Smooth muscle cell (in vitro differentiated cells): ENCODE measurements around the gene PEX14. TPM values are rescaled to one million over a fixed set of nuclear protein-coding genes. Genes with fewer than 3 reads are reported as not detected.

ENCODE experiments used
- DNase-seq: peaks from one replicate; lab custom pipeline; 2025; ENCODE audit not compliant: unreplicated experiment; lab: John Stamatoyannopoulos, UW
- H2AFZ ChIP-seq: fragments of 200-600 bp; sonication (generic); 2 replicates; pipeline ENCODE4 v1.6.0; 2016; ENCODE audit warnings: antibody characterized with exemption, low read depth, mild to moderate bottlenecking
- H3F3A ChIP-seq: fragments of 200-600 bp; sonication (generic); 2 replicates; pipeline ENCODE4 v1.6.0; 2017; ENCODE audit warnings: antibody characterized with exemption, low read depth
- H3K27ac ChIP-seq: fragments of 200-600 bp; sonication (generic); 2 replicates; pipeline ENCODE4 v1.5.1; 2016; ENCODE audit warnings: low read depth, mild to moderate bottlenecking
- H3K27me3 ChIP-seq: fragments of 200-600 bp; sonication (generic); 2 replicates; pipeline ENCODE4 v1.6.1; 2016; ENCODE audit warnings: low read depth, mild to moderate bottlenecking
- H3K36me3 ChIP-seq: fragments of 200-600 bp; sonication (generic); 2 replicates; pipeline ENCODE4 v1.5.1; 2016; ENCODE audit warnings: low read depth
- H3K4me1 ChIP-seq: fragments of 200-600 bp; sonication (generic); 2 replicates; pipeline ENCODE4 v1.5.1; 2016; ENCODE audit warnings: low read depth
- H3K4me2 ChIP-seq: fragments of 200-600 bp; sonication (generic); 2 replicates; pipeline ENCODE4 v1.6.0; 2016; ENCODE audit warnings: mild to moderate bottlenecking
- H3K4me3 ChIP-seq: fragments of 200-600 bp; sonication (generic); 2 replicates; pipeline ENCODE4 v1.5.1; 2016; ENCODE audit warnings: mild to moderate bottlenecking
- H3K79me2 ChIP-seq: fragments of 200-600 bp; sonication (generic); 2 replicates; pipeline ENCODE4 v1.6.0; 2016; ENCODE audit warnings: low read depth, mild to moderate bottlenecking
- H3K9ac ChIP-seq: fragments of 200-600 bp; sonication (generic); 2 replicates; pipeline ENCODE4 v1.6.0; 2016; ENCODE audit warnings: low read depth
- H3K9me3 ChIP-seq: fragments of 200-600 bp; sonication (generic); replicated peaks from 2 replicates; pipeline ENCODE4 v1.5.1; 2016; ENCODE audit warnings: low read depth
- H4K20me1 ChIP-seq: fragments of 200-600 bp; sonication (generic); 2 replicates; pipeline ENCODE4 v1.6.0; 2016; ENCODE audit warnings: low read depth
- WGBS: methylation state at CpG from one replicate; pipeline ENCODE4 v1.1.7; 2016; ENCODE audit warnings: low lambda C conversion rate; 5-methylcytosine and 5-hydroxymethylcytosine counted together
- polyA plus RNA-seq: library from polyadenylated mRNA; unstranded; fragments of >200 nt; fragmentation: Nextera tagmentation; extraction: Ambion mirVana; gene quantifications from 2 replicates; pipeline ENCODE4 v1.2.1, GENCODE V29; 2016
- total RNA-seq: library from RNA; depleted of rRNA; stranded (reverse); fragments of >200 nt; gene quantifications from 2 replicates; pipeline ENCODE4 v1.2.3, GENCODE V29; 2014
- TF ChIP-seq, protein P1 (sequence below): fragments of 200-600 bp; sonication (generic); IDR thresholded peaks from 2 replicates; pipeline ENCODE4 v1.5.1; 2017; ENCODE audit warnings: borderline replicate concordance, mild to moderate bottlenecking, antibody characterized with exemption; ENCODE audit not compliant: insufficient read depth, poor library complexity, severe bottlenecking

PEX14 gene
- total and polyA plus RNA-seq, 2 experiments from 2014 or later, result 14.2 to 15.2 TPM

DNA sequence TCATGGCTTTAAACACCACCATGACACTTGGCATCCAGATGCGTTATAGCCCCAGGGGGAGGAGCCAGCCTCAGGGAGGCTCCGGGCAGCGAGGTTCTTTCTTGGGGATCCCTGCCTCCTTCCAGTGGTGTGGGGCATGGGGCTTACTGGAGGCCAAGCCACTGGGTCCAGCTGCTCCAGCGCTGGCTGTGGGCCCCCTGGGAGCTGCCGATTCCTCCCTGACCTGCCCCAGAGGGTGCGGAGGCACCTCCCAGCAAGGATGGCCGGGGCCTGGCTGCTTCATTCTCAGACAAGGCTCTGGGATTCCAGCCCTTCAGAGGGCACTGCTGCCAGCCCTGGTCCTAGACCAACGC, 159.3 kb downstream of the PEX14 start:
- 90% methylated on average over 8 of the region's 8 CpGs for WGBS
- H3K9ac ChIP-seq, result no peak overlapping the region

DNA sequence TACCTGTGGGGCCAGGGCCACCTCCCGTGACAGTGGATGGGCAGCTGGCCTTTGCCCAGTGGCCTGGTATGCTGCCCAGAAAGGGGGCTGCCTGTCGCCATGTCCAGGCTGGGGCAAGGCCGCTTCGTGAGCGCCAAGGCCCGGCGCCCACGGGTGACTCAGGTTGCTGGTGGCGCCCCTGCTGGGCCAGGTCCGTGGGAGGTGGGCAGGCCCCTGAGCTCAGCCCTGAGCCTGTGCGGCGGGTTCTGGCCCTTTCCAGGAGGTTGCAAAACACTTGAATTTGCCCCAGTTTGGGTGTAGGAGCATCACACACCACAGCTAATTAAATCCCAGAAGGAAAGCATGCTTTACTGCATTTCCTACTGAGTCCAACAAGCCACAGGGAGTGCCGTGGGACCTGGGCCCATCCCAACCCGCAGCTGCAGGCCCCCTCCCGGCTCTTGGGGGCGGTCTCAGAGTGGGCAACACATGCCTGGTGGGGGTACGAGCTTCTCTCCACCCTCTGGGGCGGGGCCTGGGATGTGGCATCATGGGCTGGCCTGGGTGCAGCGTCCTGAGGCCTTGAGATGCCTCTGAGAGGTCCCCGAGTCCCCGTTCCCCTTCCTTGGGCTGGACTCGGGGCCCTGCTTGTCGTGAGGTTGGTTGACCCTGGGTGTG, 159.8 kb downstream of the PEX14 start:
- no peaks in the 10 kb centered on the region for H3F3A ChIP-seq
- 87% methylated on average over 23 of the region's 23 CpGs for WGBS
- H3K27me3 ChIP-seq, result peaks cover 17% of the 10 kb centered on the region
- no peaks in the 10 kb centered on the region for H3K9me3 ChIP-seq
- H3K4me3 ChIP-seq, result no peak overlapping the region
- no peak overlapping the region for H3K4me2 ChIP-seq
- DNase-seq, result no peak
- H4K20me1 ChIP-seq, result no peaks in the 10 kb centered on the region
- H3K9ac ChIP-seq, result no peak overlapping the region
- peaks cover 18% of the 10 kb centered on the region for H3K4me1 ChIP-seq
- TF ChIP-seq, protein P1, sequence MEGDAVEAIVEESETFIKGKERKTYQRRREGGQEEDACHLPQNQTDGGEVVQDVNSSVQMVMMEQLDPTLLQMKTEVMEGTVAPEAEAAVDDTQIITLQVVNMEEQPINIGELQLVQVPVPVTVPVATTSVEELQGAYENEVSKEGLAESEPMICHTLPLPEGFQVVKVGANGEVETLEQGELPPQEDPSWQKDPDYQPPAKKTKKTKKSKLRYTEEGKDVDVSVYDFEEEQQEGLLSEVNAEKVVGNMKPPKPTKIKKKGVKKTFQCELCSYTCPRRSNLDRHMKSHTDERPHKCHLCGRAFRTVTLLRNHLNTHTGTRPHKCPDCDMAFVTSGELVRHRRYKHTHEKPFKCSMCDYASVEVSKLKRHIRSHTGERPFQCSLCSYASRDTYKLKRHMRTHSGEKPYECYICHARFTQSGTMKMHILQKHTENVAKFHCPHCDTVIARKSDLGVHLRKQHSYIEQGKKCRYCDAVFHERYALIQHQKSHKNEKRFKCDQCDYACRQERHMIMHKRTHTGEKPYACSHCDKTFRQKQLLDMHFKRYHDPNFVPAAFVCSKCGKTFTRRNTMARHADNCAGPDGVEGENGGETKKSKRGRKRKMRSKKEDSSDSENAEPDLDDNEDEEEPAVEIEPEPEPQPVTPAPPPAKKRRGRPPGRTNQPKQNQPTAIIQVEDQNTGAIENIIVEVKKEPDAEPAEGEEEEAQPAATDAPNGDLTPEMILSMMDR, result no peak
- no peaks in the 10 kb centered on the region for H3K36me3 ChIP-seq
- H2AFZ ChIP-seq, result no peak overlapping the region
- no peaks in the 10 kb centered on the region for H3K79me2 ChIP-seq
- H3K27ac ChIP-seq, result no peak overlapping the region

More for the DNA sequence above, 159.3 kb downstream of the PEX14 start:
- no peaks in the 10 kb centered on the region for H3F3A ChIP-seq
- TF ChIP-seq, protein P1, result no peak
- no peak overlapping the region for H3K27ac ChIP-seq
- no peak overlapping the region for H3K4me2 ChIP-seq
- peaks cover 13% of the 10 kb centered on the region for H3K27me3 ChIP-seq
- H3K4me1 ChIP-seq, result peaks cover 18% of the 10 kb centered on the region
- H3K79me2 ChIP-seq, result no peaks in the 10 kb centered on the region
- H3K9me3 ChIP-seq, result no peaks in the 10 kb centered on the region
- H3K4me3 ChIP-seq, result no peak overlapping the region
- no peaks in the 10 kb centered on the region for H3K36me3 ChIP-seq
- no peak overlapping the region for H2AFZ ChIP-seq
- H4K20me1 ChIP-seq, result no peaks in the 10 kb centered on the region
- no peak for DNase-seq

DNA sequence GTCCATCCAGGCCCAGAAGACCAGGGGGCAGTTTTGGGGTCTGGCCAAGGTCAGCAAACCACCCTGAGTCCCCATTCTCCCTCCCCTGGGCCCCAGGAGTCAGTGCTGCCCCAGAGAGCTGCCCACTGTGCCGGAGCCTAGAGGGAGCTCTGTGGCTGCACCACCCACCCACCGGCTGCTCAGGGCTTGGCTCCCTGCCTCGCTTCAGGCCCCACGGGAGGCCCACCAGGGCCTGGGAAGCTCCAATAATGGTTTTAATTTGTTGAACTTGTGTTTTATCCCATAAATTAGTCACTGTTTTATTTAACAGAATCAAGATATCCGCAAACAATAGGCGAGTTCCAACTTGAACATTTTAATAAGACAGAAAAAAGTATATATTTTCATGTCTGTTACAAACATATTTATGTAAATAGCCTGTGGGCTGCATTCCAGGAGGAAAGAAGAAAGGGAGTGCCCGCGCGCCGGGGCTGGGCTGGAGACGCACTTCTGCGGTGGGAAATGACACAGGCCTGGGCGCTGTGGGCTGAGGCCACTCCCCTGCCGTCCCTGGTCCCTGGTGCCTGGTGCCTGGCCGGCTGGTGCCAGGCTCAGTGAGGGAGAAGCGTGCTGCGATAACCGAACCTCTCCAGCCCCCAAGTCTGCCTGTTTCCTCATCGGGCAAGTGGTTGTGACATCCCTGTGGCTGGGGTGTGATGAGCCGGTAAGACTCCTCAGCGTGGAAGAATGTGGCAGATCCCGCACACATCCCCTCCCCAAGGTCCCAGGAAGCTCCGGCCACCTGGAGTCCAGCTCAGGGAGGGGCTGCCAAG, 160.5 kb downstream of the PEX14 start:
- no peaks in the 10 kb centered on the region for H4K20me1 ChIP-seq
- H3K4me3 ChIP-seq, result no peak overlapping the region
- H3F3A ChIP-seq, result no peaks in the 10 kb centered on the region
- WGBS, result 81% methylated on average over 20 of the region's 23 CpGs
- no peak overlapping the region for H3K27ac ChIP-seq
- peaks cover 18% of the 10 kb centered on the region for H3K27me3 ChIP-seq
- no peak overlapping the region for H3K9ac ChIP-seq
- no peaks in the 10 kb centered on the region for H3K79me2 ChIP-seq
- H3K4me2 ChIP-seq, result no peak overlapping the region
- no peak for DNase-seq
- H2AFZ ChIP-seq, result no peak overlapping the region
- TF ChIP-seq, protein P1, result no peak
- H3K36me3 ChIP-seq, result no peaks in the 10 kb centered on the region
- peaks cover 18% of the 10 kb centered on the region for H3K4me1 ChIP-seq
- H3K9me3 ChIP-seq, result no peaks in the 10 kb centered on the region
